HG03558 (cell line): Measurements from ENCODE around the gene ODF4.
"Not testable (repeated sequence)": the region's sequence is repeated elsewhere in the genome, so short reads cannot be mapped to it uniquely, and the experiment has no call there.

Experiments
- ATAC-seq: cut with Tn5 transposase; IDR thresholded peaks from one replicate; pipeline ENCODE4 v1.9.1; 2021; ENCODE audit warnings: moderate number of reproducible peaks; ENCODE audit not compliant: unreplicated experiment; ENCODE audit errors: extremely low read depth

ODF4 gene

DNA sequence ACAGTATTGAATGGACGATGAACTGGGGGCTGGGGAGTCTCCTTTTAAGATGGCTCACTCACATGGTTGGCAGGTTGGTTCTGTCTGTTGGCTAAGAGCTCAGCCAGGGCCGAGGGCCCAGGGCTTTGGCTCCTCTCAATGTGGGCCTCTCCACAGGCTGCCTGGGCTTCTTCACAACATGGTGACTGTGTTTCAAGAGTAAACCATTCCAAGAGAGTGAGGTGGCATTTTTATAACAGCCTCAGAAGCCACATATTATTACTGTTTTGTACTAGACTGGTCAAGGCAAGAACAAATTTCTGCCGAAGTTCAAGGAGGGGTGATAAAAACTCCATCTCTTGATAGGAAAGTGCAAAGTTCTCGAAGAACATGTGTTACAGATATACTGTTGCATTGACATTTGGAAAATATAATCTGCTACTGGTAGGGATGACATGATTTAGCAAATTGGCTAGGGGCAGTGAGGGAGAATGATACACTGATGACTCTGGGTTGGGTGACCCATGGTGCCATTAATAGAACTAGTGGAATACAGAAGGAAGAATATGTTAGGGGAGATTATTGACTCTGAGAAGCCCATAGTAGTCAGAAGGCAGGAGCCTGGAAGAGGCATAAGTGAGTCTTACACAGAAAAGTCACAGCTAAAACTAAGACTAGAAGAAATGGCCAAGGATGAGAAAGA, 23.2 kb downstream of the ODF4 start:
- no peak for ATAC-seq

DNA sequence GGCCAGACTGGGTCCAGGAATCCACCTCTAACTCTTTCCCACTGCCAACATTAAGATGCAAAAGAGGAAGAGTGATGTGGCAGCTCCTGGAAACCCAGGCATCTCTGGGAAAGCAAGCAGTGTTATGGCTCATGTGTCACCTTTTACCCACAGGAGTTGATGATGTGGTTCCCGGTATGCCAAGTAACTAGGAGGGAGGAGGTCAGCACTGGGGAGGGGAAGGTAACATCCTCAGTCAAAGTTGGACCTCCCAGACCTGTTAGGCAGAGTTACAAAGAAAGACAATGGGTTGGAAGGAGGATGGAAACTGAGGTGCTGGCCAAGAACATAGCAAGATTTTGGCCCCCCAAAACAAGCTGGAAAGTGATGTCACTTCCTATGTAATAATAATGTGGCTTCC, 25.5 kb downstream of the ODF4 start:
- no peak for ATAC-seq

DNA sequence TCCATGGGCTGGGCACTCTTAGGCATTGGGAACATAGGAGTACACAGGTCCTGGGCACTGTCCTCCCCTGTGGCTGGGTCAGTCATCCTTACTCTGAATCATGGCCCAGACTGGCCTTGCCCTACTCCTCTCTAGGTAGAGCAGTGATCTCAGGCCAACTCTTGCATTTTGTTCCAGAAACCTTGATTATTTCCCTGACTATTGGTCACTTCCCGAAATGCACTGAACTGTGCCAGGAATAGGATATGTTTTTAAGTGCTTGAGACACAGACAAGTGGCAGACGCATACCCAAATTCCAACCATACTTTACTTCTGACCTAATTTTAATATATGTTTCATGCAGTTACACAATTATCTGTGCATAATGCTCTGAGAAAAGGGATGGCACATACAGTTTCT, 26.6 kb downstream of the ODF4 start:
- ATAC-seq: no peak

DNA sequence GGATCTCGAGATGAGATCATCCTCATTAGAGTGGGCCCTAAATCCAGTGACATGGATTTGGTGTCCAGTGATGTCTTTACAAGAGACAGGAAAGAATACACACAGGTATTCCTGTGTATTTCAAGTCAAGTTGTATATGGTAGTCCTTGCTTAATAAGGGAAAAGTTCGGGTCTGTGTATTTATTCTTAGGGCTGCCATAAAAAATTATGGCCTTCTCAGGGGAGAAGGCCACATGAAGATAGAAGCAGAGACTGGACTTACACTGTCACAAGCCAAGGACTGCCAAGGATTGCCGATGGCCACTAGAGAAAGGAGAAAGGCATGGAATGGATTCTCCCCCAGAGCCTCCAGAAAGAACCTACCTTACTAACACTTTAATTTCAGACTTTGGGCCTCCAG, 28.6 kb downstream of the ODF4 start:
- no peak for ATAC-seq

DNA sequence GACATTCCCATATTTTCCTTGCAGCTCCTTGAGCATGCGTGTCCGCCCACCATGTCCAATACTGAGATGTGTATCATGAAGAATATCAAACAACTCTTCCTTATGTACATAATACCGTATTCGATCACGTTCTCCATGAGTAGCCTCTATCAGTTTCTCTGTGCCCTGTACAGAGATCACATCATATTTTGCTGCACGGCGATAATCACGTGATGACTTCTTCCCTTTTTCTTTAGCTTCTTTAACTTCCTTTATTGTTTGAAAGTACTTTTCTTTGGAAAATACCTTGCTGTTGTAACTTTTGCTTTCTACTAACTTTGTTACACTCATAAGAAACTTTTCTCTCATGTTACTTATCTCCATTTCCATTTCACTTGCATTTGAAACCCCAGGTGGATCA, 30.3 kb downstream of the ODF4 start:
- ATAC-seq: no peak

DNA sequence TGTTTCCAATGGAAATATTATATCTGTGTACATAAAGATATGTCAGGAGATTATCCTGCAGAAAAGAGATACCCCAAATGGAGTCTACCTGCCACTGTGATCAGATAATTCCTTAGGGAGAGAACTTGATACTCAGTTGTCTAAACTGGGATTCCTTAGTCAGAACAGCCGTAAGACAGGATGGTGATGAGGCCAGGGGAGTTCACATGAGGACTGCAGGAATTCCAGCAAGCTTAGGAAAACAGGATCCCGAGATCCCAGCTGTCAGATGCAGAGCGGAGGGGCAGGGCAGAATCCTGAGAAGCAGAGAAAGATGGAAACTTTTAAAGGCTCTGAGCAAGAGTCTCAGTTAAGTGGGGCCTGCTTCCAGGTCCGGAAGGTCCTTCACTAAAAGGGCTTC, 32.1 kb downstream of the ODF4 start:
- ATAC-seq: no peak

DNA sequence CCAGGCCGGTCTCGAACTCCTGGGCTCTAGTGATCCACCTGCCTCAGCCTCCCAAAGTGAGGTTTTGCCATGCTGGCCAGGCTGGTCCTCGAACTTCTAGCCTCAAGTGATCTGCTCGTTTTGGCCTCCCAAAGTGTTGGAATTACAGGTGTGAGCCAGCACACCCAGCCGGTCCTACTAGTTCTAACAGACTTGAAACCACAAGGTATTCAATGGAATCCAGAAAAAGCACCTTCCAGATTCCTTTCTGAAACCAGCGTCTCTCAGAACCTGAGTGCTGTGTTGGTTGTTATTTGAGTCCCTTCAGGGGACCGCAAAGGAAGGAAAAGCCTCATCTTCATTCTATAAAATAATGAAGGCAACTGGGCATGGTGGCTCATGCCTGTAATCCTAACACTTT, 32.8 kb downstream of the ODF4 start:
- no peak for ATAC-seq

DNA sequence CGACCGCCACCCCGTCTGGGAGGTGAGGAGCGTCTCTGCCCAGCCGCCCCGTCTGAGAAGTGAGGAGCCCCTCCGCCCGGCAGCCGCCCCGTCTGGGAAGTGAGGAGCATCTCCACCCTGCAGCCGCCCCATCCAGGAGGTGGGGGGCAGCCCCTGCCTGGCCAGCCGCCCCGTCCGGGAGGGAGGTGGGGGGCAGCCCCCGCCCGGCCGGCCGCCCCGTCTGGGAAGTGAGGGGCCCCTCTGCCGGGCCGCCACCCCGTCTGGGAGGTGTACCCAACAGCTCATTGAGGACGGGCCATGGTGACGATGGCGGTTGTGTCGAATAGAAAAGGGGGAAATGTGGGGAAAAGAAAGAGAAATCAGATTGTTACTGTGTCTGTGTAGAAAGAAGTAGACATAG, 34.2 kb downstream of the ODF4 start:
- not testable (repeated sequence) for ATAC-seq

DNA sequence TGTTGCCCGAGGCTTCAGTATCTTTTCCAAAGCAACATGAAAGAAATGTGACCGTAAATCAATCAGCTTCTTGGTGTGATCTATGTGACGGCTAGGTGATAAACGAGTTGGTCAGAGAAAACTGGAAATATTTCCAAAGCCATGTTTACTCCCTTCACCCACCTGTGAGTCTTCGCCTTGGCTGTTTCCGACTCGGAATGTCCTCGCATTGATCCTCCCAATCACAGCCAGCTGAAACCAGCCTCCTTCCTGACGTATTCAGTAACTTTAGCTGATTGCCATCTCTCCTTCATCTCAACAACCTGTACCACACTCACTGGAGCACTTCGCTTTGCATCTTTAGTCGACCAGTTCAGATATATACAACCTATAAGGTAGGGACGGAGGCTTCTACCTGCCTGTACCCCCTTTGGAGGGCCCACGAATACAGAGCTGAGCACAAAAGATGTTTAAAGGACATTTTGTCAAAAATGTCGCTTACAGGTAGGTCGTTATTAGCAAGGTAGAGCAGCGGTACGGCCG, 36.2 kb downstream of the ODF4 start:
- ATAC-seq: no peak

DNA sequence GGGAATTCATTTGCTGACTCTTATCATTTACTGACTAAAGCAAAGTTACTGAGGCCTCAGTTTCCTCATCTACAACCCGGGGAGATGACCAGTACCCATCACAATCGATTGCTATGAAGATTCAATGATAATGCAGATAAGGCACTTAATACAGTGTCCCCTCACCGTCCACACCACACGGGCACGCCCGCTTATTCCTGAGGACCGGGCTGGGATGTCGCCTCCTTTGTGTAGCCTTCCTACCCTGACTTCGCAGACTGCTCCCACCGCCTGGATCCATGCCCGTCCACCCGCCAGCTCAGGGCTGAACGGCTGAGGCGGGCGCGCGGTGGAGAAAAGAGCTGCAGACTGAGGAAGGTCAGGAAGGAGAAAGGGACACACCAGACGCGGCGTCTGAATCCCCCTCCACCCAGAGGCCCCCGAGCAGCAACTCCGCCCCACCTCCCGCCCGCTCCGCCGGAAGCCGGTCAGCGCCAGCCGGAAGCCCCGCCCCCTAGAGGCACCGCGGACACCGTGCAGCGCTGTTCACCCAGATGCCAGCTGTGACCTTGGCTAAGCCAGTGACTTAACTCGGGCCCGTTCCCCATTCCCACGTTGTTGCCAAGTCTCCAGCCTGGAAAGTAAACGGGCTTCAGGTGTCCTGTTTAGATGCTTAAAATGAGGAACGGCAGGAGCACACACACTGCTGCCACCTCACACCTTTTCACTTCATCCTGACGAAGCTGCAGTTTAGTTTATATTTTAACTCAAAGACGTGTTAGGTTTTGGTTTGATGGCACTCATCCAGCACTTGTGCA, 36.8 kb downstream of the ODF4 start, which contains the start of gene KRABD2:
Gene KRABD2, minus strand, starts transcription at position 434 of the 797 bp plus-strand sequence.
- no peak for ATAC-seq

DNA sequence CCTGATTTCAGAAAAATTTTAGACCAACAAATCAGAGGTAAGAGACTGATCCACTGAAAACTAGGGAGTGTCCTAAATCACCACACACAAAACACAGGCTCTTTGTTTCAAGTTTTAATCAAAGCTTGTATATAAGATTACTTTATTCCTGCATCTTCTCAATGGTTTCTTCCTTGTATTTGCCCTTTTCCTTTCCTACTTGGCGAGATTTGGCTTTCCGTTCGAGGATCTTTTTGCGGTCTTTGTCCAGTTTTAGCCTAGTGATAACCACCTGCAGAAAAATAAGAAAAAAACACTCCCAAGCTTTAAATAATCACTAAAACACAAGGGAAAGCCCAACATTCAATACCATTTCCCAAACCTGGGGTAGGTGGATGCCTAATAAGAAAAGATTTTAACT, 37.8 kb downstream of the ODF4 start:
- ATAC-seq: no peak

DNA sequence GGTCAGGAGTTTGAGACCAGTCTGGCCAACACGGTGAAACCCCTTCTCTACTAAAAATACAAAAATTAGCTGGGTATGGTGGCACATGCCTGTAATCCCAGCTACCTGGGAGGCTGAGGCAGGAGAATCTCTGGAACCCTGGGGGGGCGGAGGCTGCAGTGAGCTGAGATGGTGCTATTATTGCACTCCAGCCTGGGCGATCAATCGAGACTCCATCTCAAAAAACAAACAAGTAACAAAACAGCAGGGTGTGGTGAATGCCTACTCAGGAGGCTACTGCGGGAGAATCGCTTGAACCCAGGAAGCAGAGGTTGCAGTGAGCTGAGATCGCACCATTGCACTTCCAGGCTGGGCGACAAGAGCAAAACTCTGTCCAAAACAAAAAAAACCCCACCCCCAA, 38.5 kb downstream of the ODF4 start:
- not testable (repeated sequence) for ATAC-seq

DNA sequence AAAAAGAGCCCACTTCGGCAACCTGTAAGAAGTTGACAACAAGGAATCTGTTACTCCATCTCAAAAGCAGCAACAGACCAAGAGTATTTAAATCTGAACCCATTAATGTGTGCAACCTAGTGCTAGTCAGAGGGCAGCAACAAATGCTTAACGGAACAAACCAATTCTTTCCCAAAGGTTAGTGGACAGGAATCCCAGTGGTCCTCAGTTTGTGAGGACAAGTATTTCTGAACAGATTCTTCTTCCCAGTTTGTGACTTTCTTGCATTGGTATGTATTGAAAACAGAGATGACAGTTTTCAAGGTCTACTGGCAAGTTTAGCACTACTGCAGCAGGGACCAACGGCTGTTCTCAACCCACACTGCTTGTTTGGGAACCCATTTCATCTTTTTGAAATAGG, 40.4 kb downstream of the ODF4 start:
- no peak for ATAC-seq

DNA sequence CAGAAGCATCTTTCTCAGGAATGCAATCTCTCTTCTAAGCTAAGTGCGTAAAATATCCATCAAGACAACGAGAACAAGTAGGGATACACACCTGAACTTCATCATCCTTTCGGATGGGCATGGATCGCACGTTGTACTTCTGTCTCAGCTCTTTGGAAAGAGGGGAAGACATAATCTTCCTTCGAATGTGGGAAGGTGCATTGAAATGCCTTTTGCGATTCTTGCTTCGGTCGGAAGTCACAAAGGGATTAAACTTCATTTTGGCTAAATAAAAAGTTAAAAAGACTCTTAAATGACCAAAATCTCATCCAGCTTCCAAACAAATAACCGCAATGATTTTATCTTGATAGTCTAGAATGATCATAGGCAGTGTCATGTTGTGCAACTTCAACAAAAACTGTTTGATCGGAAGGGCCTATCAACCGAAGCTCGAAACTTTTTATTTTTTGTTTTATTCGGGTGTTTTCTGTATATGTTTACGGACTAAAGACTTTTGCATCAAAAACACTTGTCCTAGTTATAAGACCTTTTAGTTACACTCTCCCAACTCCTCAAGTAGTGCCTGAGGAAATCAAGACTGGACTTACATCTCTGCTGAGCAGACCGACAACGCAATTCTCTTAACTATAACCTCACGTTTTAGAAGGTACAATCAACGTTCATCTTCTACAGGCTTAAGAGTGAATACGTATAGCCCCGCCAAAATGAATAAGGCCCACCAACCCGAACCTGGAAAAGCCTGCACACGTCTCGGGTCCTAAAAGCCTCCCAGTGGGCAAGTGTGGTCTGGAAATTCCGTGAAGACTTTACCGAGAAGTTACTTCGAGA, 42.6 kb downstream of the ODF4 start:
- no peak for ATAC-seq

DNA sequence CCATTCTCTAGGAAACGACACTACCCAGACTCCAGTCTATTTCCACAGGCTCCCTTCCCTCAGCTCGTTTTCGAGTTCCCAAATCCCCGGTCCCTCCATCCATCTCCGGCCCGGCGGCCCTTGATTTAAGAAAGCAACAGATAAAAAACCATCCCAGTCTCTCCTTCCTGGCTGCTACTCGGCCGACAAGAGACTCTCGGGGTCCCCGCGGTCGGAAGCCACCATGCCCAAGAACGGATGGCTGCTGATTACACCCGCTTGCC, 43.2 kb downstream of the ODF4 start:
- no peak for ATAC-seq

DNA sequence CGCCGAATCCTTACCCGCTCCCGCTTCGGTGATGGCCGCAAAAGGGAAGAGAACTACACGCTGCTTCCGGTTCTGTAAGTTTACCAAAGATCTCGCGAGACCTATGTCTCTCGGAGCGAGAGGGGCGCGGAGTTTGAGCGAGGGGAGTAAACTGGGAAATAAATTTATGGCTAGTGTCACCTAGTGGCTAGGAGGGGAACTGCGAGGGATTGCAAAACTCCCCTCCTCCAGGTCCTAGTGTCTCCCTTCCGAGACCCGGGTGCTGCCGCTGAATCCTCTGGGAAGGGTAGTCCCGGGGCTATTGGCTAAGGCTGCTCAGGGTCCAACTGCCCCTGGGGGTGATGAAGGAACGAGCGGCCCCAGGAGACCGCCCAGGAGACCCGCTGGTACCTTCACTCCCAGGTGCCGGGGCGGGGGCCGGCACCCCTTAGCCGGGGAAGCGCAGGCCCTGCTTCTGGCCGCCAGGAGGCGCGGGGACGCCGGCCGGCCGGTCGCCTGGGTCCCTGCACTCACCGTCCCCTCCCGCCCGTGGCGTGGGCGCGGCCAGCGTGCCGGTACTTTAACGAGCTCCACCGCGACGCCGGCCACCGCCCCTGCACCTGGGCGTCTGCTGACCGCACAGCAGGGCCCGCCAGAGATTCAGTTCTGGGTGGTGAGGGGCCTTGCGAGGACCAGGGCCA, 43.6 kb downstream of the ODF4 start, which contains the start of gene RPL26:
Gene RPL26, minus strand, starts transcription at position 51 of the 680 bp plus-strand sequence. CDS start 883 bp downstream, outside the sequence.
- ATAC-seq: peak; percentile 71

DNA sequence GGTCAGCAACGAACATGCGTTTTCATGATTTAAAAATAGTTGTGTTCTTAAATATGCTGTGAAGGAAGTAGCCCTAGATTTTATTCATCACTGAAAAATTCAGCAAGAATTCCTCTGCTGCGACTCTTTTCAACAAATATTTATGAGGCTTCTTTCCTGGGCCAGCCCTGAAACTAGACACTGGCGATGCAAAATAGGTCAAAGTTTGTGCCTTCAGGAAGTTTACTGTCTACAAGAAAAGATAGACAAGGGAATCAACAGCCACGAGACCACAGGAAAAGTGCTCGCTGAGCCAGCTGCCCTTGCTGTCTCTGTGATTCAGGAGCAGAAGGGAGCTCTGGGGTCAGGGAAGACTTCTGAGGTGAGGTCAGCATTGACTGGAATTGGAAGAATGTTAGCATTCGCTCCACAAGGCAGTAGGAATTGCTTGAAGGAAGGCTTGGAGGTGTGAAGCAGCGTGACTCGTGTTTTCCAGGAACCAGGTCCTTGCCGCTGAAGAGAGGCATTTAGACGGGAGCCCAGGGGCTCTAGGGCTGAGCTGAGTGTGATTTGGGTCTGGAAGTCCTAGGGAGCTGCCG, 45.2 kb downstream of the ODF4 start:
- ATAC-seq: no peak

DNA sequence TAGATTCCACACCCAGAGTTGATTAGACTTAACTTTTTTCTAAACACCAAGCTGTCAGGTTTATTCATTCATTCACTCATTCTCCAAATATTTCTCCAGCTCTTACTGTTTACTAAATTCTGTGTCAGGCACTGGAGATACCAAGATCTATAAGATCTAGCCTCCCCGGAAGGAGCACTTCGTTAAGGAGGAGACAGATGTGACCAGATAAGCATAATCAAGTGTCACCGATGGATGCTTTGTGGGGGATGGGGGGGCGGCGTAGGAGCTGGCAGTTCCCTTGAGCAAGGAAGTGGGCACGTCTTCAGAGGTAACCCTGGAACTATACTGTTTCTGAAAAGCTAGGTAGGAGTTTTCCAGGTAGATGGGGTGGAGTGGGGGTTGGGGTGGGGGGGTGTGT, 47.2 kb downstream of the ODF4 start:
- ATAC-seq: no peak

DNA sequence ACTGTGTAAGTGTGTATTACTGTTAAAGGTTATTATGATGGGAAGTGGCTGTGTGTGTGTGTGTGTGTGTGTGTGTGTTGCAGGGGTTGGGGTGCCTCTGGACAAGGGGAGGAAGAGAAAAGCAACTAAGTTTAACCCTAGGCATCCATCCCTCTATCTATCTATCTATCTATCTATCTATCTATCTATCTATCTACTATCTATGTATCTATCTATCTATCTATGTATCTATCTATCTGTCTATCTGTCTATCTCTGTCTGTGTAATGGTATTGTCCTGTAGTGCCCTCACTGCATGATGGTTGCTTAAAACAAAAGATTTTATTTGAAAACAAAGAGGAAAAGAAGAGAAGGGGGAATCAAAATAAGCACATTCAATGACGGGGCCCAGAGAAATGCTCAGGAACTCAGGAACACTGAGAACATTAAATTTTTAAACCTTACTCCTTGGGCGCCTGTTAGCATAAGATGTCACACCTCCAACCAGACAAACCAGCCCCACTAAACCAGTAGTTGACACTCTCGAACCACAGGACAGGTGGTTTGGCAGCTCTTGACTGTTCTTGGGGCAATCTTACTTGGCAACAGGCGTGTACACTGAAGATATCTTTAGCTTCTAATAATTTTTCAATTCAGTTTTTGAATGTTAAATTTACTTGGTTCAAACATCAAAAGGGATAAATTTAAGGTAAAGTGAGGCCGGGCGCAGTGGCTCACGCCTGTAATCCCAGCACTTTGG, 48.4 kb downstream of the ODF4 start:
- ATAC-seq: no peak
